GM12891 (cell line): ENCODE data around the gene LHFPL4. TPM values are rescaled to one million over a fixed set of nuclear protein-coding genes. Genes with fewer than 3 reads are reported as not detected.
"Not testable (repeated sequence)": the region's sequence is repeated elsewhere in the genome, so short reads cannot be mapped to it uniquely, and the experiment has no call there.

Experiments used
- DNase-seq: peaks from one replicate; pipeline ENCODE4 v3.0.0; 2011; ENCODE audit warnings: low spot score; ENCODE audit not compliant: insufficient read length
- FAIRE-seq: peaks from 2 replicates; lab custom pipeline; 2011; peaks lifted over from hg19 to GRCh38; lab: Jason Lieb, UNC
- PAX5 ChIP-seq: IDR thresholded peaks from 2 replicates; pipeline ENCODE4 v1.6.1; 2011; ENCODE audit warnings: low read length, moderate library complexity, mild to moderate bottlenecking; ENCODE audit not compliant: insufficient read depth, severe bottlenecking
- POLR2A ChIP-seq: IDR thresholded peaks from 2 replicates; pipeline ENCODE4 v1.6.1; 2011; ENCODE audit warnings: low read depth, low read length, control low read depth
- POLR2AphosphoS5 ChIP-seq: IDR thresholded peaks from 2 replicates; pipeline ENCODE4 v1.6.1; 2011; ENCODE audit warnings: low read depth, low read length, control low read depth
- POU2F2 ChIP-seq: IDR thresholded peaks from 2 replicates; pipeline ENCODE4 v1.6.1; 2011; ENCODE audit warnings: low read depth, mild to moderate bottlenecking, control low read depth, low read length, moderate library complexity
- SPI1 ChIP-seq: IDR thresholded peaks from 2 replicates; pipeline ENCODE4 v1.6.1; 2011; ENCODE audit warnings: low read depth, low read length, control low read depth
- TAF1 ChIP-seq: IDR thresholded peaks from 2 replicates; pipeline ENCODE4 v1.6.1; 2011; ENCODE audit warnings: low read depth, low read length, control low read depth
- polyA plus RNA-seq: library from polyadenylated mRNA; unstranded; fragments of >200 nt; gene quantifications from one replicate; pipeline ENCODE4 v1.2.1, GENCODE V29; 2012; ENCODE audit warnings: low read depth, missing spikeins, inconsistent platforms; ENCODE audit not compliant: missing spikeins

The LHFPL4 gene
- polyA plus RNA-seq: 0.04 TPM

- no peak for DNase-seq
- no peak for TF ChIP-seq TAF1
- TF ChIP-seq POU2F2: no peak
- TF ChIP-seq PAX5: no peak
- no peak for TF ChIP-seq POLR2A
- no peak for TF ChIP-seq POLR2AphosphoS5
- no peak for TF ChIP-seq SPI1
- no peak for FAIRE-seq
These were observed at the start of gene LHFPL4 for GRCh38 chr3:9553021-9553947. Gene LHFPL4, minus strand, starts transcription at chr3:9553822. Its CDS starts 1,143 bp downstream, at chr3:9552679.

GRCh38 chr3:9602620-9603019 lies 49.0 kb upstream of the LHFPL4 start:
- FAIRE-seq (no peak), DNase-seq (no peak)
- no peak for TF ChIP-seq POU2F2
- TF ChIP-seq TAF1: no peak
- TF ChIP-seq SPI1: no peak
- no peak for TF ChIP-seq PAX5
- TF ChIP-seq POLR2A: no peak
- TF ChIP-seq POLR2AphosphoS5: no peak

GRCh38 chr3:9601006-9601581 lies 47.5 kb upstream of the LHFPL4 start:
- not testable (repeated sequence) for FAIRE-seq, DNase-seq

- FAIRE-seq (no peak), DNase-seq (no peak)
- TF ChIP-seq TAF1 (no peak), POU2F2 (no peak), POLR2AphosphoS5 (no peak), POLR2A (no peak), SPI1 (no peak), PAX5 (no peak)
These were observed 47.0 kb upstream of the LHFPL4 start for GRCh38 chr3:9600597-9600996.

- FAIRE-seq: no peak
- DNase-seq: no peak
- no peak for TF ChIP-seq PAX5
- TF ChIP-seq SPI1: no peak
- TF ChIP-seq TAF1: no peak
- no peak for TF ChIP-seq POLR2A
- no peak for TF ChIP-seq POU2F2
- no peak for TF ChIP-seq POLR2AphosphoS5
These were observed 45.3 kb upstream of the LHFPL4 start for GRCh38 chr3:9598783-9599387.

- no peak for TF ChIP-seq POU2F2
- TF ChIP-seq POLR2AphosphoS5: no peak
- no peak for TF ChIP-seq POLR2A
- TF ChIP-seq PAX5: no peak
- DNase-seq (no peak), FAIRE-seq (no peak)
These were observed 42.3 kb upstream of the LHFPL4 start for GRCh38 chr3:9595877-9596276.

GRCh38 chr3:9591781-9592180 lies 38.2 kb upstream of the LHFPL4 start:
- not testable (repeated sequence) for FAIRE-seq, DNase-seq

- no peak for FAIRE-seq
- no peak for DNase-seq
- no peak for TF ChIP-seq POU2F2
- no peak for TF ChIP-seq PAX5
- TF ChIP-seq POLR2A: no peak
- TF ChIP-seq POLR2AphosphoS5: no peak
- TF ChIP-seq SPI1: no peak
- TF ChIP-seq TAF1: no peak
These were observed 36.7 kb upstream of the LHFPL4 start for GRCh38 chr3:9590282-9590791.

- FAIRE-seq (no peak), DNase-seq (no peak)
- TF ChIP-seq TAF1 (no peak), POLR2A (no peak), POU2F2 (no peak), POLR2AphosphoS5 (no peak), SPI1 (no peak)
These were observed 30.2 kb upstream of the LHFPL4 start for GRCh38 chr3:9583792-9584191.

GRCh38 chr3:9583371-9583770 lies 29.7 kb upstream of the LHFPL4 start:
- no peak for DNase-seq
- TF ChIP-seq POLR2AphosphoS5: no peak
- no peak for TF ChIP-seq TAF1
- no peak for TF ChIP-seq POLR2A
- TF ChIP-seq PAX5: no peak
- no peak for FAIRE-seq
